Astrocyte (in vitro differentiated cells and primary cell): ENCODE results near the gene CCDC197.

Experiments
- CTCF ChIP-seq: IDR thresholded peaks from 2 replicates; pipeline ENCODE4 v1.5.1; 2011; ENCODE audit warnings: low read depth, mild to moderate bottlenecking, inconsistent platforms, low read length, moderate library complexity; ENCODE audit not compliant: insufficient read depth
- EZH2 ChIP-seq: IDR thresholded peaks from 2 replicates; pipeline ENCODE4 v1.6.1; 2012; ENCODE audit warnings: mild to moderate bottlenecking, low read length, inconsistent platforms; ENCODE audit not compliant: insufficient read depth

- TF ChIP-seq EZH2 (no peak), CTCF (no peak)
Observed at GRCh38 chr14:93999573-93999972, 2.5 kb downstream of the CCDC197 start.
